DND-41 (cell line): ENCODE data around the gene TRUB2.

Source experiments
- ATAC-seq: fragments of 200-7000 bp; cut with Tn5 transposase; 3 replicates; pipeline ENCODE4 v1.9.1; 2021; ENCODE audit warnings: low read depth; ENCODE audit not compliant: insufficient read depth
- DNase-seq: peaks from one replicate; pipeline ENCODE4 v3.0.0-alpha.2; 2020
- H2AFZ ChIP-seq: 2 replicates; pipeline ENCODE4 v1.6.0; 2012; ENCODE audit warnings: low read depth, low read length
- H3K27ac ChIP-seq: 2 replicates; pipeline ENCODE4 v1.5.1; 2012; ENCODE audit warnings: low read length, inconsistent platforms
- H3K27me3 ChIP-seq: fragments of 200-600 bp; sonication (generic); 2 replicates; pipeline ENCODE4 v1.6.0; 2012; ENCODE audit warnings: low read length, mild to moderate bottlenecking, inconsistent platforms; ENCODE audit not compliant: insufficient read depth, poor library complexity
- H3K36me3 ChIP-seq: 2 replicates; pipeline ENCODE4 v1.5.1; 2012; ENCODE audit warnings: low read length, inconsistent platforms; ENCODE audit not compliant: insufficient read depth
- H3K4me1 ChIP-seq: 2 replicates; pipeline ENCODE4 v1.5.1; 2012; ENCODE audit warnings: mild to moderate bottlenecking, low read length; ENCODE audit not compliant: insufficient read depth
- H3K4me2 ChIP-seq: 2 replicates; pipeline ENCODE4 v1.6.0; 2012; ENCODE audit warnings: mild to moderate bottlenecking, moderate library complexity, low read length, inconsistent platforms; ENCODE audit not compliant: insufficient read depth
- H3K4me3 ChIP-seq, 2 experiments: fragments of 200-600 bp in 1 of 2; shearing (Covaris generic) in 1 of 2; 2 replicates each; pipeline ENCODE4 v1.5.1; 2012 to 2016; ENCODE audit warnings: inconsistent platforms in 2 of 2, low read length in 2 of 2, mild to moderate bottlenecking in 2 of 2, low read depth in 1 of 2, moderate library complexity in 1 of 2
- H3K79me2 ChIP-seq: 2 replicates; pipeline ENCODE4 v1.6.0; 2012; ENCODE audit warnings: low read length, inconsistent platforms; ENCODE audit not compliant: insufficient read depth
- H3K9ac ChIP-seq: 2 replicates; pipeline ENCODE4 v1.6.0; 2012; ENCODE audit warnings: low read depth, mild to moderate bottlenecking, inconsistent platforms, low read length, moderate library complexity
- H3K9me3 ChIP-seq: 2 replicates; pipeline ENCODE4 v1.5.1; 2012; ENCODE audit warnings: low read length, moderate library complexity, mild to moderate bottlenecking, inconsistent platforms; ENCODE audit not compliant: insufficient read depth, severe bottlenecking
- H4K20me1 ChIP-seq: 2 replicates; pipeline ENCODE4 v1.6.0; 2012; ENCODE audit warnings: low read length; ENCODE audit not compliant: insufficient read depth
- EZH2 ChIP-seq: IDR thresholded peaks from 3 replicates; pipeline ENCODE4 v1.6.1; 2012; ENCODE audit warnings: borderline replicate concordance, low read depth, mild to moderate bottlenecking, moderate library complexity, low read length, inconsistent platforms; ENCODE audit not compliant: severe bottlenecking
- TF ChIP-seq, protein P1 (sequence below): IDR thresholded peaks from 2 replicates; pipeline ENCODE4 v1.5.1; 2012; ENCODE audit warnings: borderline replicate concordance, low read length, moderate library complexity, mild to moderate bottlenecking; ENCODE audit not compliant: poor library complexity, severe bottlenecking; ENCODE audit errors: extremely low read depth

Gene TRUB2

GRCh38 chr9:128276574-128277270 is 45.5 kb downstream of the TRUB2 start:
- Histone ChIP-seq H3K27me3 (no peaks in the 10 kb centered on the region), H3K27ac (peak overlapping the region; percentile 80), H3K36me3 (peaks cover 11% of the 10 kb centered on the region; the same call in 1 of the 2 replicates), H4K20me1 (no peaks in the 10 kb centered on the region), H2AFZ (peak overlapping the region; percentile 90), H3K4me1 (peaks cover 32% of the 10 kb centered on the region), H3K79me2 (peaks cover 29% of the 10 kb centered on the region), H3K9ac (peak overlapping the region; percentile 79), H3K4me3 (peak overlapping the region; percentile 62 to 79; a peak in 3 of 4 replicates), H3K9me3 (no peaks in the 10 kb centered on the region), H3K4me2 (peak overlapping the region; percentile 78)
- ATAC-seq (no peak), DNase-seq (no peak)
- TF ChIP-seq, protein P1, sequence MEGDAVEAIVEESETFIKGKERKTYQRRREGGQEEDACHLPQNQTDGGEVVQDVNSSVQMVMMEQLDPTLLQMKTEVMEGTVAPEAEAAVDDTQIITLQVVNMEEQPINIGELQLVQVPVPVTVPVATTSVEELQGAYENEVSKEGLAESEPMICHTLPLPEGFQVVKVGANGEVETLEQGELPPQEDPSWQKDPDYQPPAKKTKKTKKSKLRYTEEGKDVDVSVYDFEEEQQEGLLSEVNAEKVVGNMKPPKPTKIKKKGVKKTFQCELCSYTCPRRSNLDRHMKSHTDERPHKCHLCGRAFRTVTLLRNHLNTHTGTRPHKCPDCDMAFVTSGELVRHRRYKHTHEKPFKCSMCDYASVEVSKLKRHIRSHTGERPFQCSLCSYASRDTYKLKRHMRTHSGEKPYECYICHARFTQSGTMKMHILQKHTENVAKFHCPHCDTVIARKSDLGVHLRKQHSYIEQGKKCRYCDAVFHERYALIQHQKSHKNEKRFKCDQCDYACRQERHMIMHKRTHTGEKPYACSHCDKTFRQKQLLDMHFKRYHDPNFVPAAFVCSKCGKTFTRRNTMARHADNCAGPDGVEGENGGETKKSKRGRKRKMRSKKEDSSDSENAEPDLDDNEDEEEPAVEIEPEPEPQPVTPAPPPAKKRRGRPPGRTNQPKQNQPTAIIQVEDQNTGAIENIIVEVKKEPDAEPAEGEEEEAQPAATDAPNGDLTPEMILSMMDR: no peak
- TF ChIP-seq EZH2: no peak

DNA sequence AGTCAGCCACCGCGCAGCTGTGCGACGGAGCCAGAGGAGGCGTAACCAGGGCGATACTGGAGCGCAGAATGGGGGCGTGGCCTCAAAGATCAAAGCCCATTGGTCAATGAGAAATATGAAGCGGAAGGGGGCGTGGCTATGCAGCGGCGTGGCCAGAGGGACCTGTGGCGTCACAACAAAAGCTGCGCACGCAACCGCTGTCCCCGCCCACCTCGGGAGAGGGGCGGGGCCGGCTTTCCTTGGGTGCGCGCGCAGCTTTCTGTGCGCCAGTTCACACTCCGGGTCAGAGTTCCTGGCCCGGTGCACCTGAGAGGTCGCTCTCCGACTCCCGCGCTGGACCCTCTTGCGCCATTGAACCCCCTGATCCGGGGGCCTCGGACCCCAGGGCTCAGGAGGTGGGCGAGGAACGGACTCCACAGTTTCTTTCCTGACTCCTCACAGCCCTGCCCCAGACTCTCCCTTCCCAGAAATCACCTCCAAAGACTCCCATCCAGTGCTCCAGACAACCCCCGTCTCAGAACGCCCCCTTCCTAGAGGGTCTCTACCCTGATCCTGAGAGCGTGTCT is 46.2 kb downstream of the TRUB2 start, which contains the start of gene SWI5:
Gene SWI5, plus strand, starts transcription at position 269 of the 566 bp plus-strand sequence.
- Histone ChIP-seq H3K36me3 (peaks cover 18% of the 10 kb centered on the region), H2AFZ (peak within 1 kb of the TSS; percentile 90), H3K79me2 (peaks cover 29% of the 10 kb centered on the region), H3K27me3 (no peaks in the 10 kb centered on the region), H3K27ac (peak within 1 kb of the TSS; percentile 80), H3K9me3 (no peaks in the 10 kb centered on the region), H3K4me2 (peak within 1 kb of the TSS; percentile 78), H3K4me1 (peaks cover 32% of the 10 kb centered on the region), H4K20me1 (no peaks in the 10 kb centered on the region), H3K4me3 (peak within 1 kb of the TSS; percentile 77 to 95), H3K9ac (peak within 1 kb of the TSS; percentile 79)
- ATAC-seq: peak; percentile 97
- no peak for TF ChIP-seq EZH2
- TF ChIP-seq, protein P1: no peak
- peak; percentile 99 for DNase-seq

DNA sequence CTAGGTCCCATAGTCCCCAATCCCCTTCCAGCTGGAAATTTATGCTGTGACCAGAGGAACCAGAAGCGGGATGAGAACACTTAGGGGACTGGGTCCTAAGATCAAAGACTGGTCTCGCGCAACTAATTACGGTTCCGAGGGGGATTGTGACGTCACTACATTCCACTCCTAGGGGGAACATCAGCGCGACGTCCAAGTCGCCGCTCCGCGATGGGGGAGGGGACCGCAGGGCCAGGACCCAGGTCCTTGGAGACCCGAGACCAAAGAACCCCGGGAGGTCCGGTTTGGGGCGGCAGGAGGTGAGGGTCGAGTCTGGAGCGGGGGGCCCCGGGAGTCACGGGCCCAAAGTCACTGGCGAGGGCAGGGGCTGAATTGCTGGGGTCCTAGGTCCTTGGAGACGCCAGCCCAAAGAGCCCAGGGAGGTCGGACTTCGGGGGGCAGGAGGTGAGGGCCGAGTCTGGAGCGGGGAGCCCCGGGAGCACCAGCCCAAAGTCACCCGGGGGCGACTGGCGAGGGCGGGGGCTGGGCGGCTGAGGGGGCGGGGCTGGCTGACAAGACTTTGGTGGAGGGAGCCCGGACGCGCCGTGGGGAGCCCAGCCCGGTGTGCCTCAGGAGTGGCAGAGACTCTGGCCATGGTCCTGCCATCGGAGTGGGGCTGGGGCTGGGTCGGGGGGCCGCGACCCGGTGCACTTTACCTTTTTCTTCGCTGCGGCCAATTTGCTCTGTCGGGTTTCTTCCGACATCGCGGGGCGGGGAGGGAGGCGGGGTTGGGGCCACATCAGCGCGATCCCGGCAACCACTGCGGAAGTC is 46.8 kb downstream of the TRUB2 start, which contains the start of gene GOLGA2:
Gene GOLGA2, minus strand, starts transcription at position 810 of the 810 bp plus-strand sequence. Its CDS starts 31 bp downstream, at position 779.
- Histone ChIP-seq H4K20me1 (no peaks in the 10 kb centered on the region), H3K9me3 (no peaks in the 10 kb centered on the region), H3K9ac (peak within 1 kb of the TSS; percentile 79), H3K36me3 (peaks cover 21% of the 10 kb centered on the region), H3K27me3 (no peaks in the 10 kb centered on the region), H3K4me2 (peak within 1 kb of the TSS; percentile 78), H3K4me3 (peak within 1 kb of the TSS; percentile 77 to 95), H3K4me1 (peaks cover 32% of the 10 kb centered on the region), H3K79me2 (peaks cover 29% of the 10 kb centered on the region), H2AFZ (peak within 1 kb of the TSS; percentile 90), H3K27ac (peak within 1 kb of the TSS; percentile 80)
- ATAC-seq (peak; percentile 71), DNase-seq (no peak)
- TF ChIP-seq, protein P1: no peak
- TF ChIP-seq EZH2: no peak
